GM10266 (cell line): ENCODE results near the gene SDHC.

ENCODE experiments used
- DNase-seq: peaks from one replicate; pipeline ENCODE4 v3.0.0; 2012; ENCODE audit errors: extremely low spot score
- TF ChIP-seq, protein P1 (sequence below): IDR thresholded peaks from 2 replicates; pipeline ENCODE4 v1.5.1; 2012; ENCODE audit warnings: mild to moderate bottlenecking, low read depth; ENCODE audit not compliant: control insufficient read depth, insufficient read depth; ENCODE audit errors: missing control alignments

Gene SDHC

GRCh38 chr1:161299347-161299746, 14.8 kb upstream of the SDHC start:
- TF ChIP-seq, protein P1, sequence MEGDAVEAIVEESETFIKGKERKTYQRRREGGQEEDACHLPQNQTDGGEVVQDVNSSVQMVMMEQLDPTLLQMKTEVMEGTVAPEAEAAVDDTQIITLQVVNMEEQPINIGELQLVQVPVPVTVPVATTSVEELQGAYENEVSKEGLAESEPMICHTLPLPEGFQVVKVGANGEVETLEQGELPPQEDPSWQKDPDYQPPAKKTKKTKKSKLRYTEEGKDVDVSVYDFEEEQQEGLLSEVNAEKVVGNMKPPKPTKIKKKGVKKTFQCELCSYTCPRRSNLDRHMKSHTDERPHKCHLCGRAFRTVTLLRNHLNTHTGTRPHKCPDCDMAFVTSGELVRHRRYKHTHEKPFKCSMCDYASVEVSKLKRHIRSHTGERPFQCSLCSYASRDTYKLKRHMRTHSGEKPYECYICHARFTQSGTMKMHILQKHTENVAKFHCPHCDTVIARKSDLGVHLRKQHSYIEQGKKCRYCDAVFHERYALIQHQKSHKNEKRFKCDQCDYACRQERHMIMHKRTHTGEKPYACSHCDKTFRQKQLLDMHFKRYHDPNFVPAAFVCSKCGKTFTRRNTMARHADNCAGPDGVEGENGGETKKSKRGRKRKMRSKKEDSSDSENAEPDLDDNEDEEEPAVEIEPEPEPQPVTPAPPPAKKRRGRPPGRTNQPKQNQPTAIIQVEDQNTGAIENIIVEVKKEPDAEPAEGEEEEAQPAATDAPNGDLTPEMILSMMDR = no peak
- DNase-seq = no peak

DNA sequence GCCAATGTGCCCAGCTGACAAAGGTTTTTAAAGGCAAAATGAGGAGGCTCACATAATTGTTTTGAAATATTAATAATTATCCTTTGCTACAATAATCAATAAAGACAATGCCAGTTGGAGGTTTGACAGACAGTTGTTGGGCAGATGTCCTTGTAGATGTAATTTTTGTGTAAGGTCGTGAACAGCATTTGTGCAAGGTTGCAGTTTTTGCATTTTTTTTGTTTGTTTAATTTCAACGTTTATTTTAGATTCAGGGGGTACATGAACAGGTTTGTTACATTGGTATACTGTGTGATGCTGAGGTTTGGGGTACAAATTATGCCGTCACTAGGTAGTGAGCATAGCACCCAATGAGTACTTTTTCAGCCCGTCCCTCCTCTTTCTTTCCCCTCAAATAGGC, 13.7 kb upstream of the SDHC start:
- TF ChIP-seq, protein P1 = no peak
- DNase-seq = no peak

- TF ChIP-seq, protein P1 = no peak
- no peak for DNase-seq
Observed at GRCh38 chr1:161304927-161305866, 9.0 kb upstream of the SDHC start.

DNA sequence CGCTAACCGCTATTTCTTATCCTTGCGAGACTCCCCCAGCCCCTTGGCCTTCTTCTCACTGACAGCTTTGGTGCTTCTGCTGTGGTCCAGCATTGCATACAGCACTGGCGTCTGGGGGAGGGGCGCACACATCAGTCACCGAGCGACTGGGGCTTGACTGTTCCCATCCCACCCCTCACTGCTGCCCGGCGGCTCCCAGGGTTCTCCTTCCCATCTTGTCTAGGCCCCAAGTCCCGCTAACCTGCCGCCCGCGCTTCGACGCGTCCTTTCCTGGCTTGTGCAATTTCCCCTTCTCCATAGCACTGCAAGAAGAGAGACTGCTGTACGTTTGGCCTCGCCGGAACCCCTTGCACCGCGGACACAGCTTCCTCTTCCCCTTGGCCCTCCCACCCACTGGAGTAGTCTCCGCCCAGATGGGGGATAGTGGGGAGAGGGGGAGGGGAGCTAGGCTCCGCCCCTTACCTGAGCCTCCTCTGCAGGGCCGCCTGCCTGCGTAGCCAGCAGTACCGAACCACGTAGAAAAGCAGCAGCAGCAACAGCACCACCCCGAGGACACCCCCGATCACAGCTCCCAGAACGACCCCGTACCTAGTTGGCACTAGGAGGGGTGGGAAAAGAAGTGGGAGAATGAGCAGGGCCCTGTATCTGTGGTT, 8.2 kb upstream of the SDHC start:
- TF ChIP-seq, protein P1 = peak; percentile 46
- DNase-seq = peak; percentile 85

DNA sequence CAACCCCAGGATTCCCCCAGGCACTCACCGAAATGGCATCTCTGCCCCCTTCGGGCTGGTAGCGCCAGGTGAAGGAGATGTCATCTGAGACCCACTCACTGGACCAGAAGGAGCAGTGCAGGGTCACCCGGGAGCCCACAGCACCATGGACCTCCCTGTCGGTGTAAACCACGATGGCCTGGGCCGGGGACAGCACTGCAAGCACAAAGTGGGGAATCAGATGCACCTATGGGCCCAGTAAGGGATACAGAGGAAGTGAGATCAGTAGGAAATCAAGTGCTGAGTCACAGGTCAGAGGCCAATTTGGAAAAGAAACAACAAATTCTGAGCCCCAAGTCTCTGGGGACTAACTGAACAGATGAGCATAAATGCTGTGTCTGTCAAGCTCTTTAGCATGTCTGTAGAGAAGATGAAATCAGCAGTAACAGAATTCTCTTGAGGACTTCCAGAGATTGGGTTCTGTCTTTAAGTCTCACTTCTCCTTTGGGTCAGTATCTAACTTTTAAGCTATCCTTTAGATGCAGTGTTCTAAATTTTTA, 6.9 kb upstream of the SDHC start:
- DNase-seq = no peak
- TF ChIP-seq, protein P1 = no peak

GRCh38 chr1:161307892-161308638, 6.1 kb upstream of the SDHC start:
- TF ChIP-seq, protein P1 = no peak

More at GRCh38 chr1:161307892-161308638, 6.1 kb upstream of the SDHC start:
- DNase-seq = no peak
